IMR-90 (cell line): ENCODE measurements around the gene ZSCAN4. TPM values are rescaled to one million over a fixed set of nuclear protein-coding genes. Genes with fewer than 3 reads are reported as not detected.

Experiments
- ATAC-seq: fragments of 200-7000 bp; cut with Tn5 transposase; 2 replicates; pipeline ENCODE4 v1.9.1; 2020; ENCODE audit warnings: low read depth, mild to moderate bottlenecking, moderate library complexity
- BruUV-seq: library from RNA; stranded (reverse); fragments of 400-500 nt; replicated peaks from 2 replicates; lab custom pipeline; 2021; lab: Mats Ljungman, UMichigan
- CTCF ChIA-PET: fragments of 300-600 bp; formaldehyde crosslinking; extraction: SDS; loops from one replicate; lab custom pipeline; 2021; ENCODE audit warnings: antibody characterized with exemption; lab: Yijun Ruan, JAX
- POLR2A ChIA-PET: fragments of 300-600 bp; sonication (Branson Sonifier 250); formaldehyde crosslinking; loops from one replicate; lab custom pipeline; 2022; ENCODE audit warnings: antibody characterized with exemption; ENCODE audit not compliant: unreplicated experiment; lab: Charles Lee
- DNase-seq: peaks from one replicate; pipeline ENCODE4 v3.0.0; 2013
- H2AFZ ChIP-seq: replicated peaks from 2 replicates; pipeline ENCODE3; 2013; ENCODE audit warnings: low read length, mild to moderate bottlenecking; ENCODE audit not compliant: poor library complexity
- H2AK5ac ChIP-seq: 2 replicates; pipeline ENCODE4 v1.6.1; 2013; ENCODE audit warnings: low read depth, low read length, inconsistent platforms
- H2AK9ac ChIP-seq: replicated peaks from 2 replicates; pipeline ENCODE3; 2013; ENCODE audit warnings: mild to moderate bottlenecking, low read depth, low read length, moderate library complexity; ENCODE audit not compliant: poor library complexity
- H2BK120ac ChIP-seq: 2 replicates; pipeline ENCODE4 v1.6.1; 2013; ENCODE audit warnings: low read depth, low read length, inconsistent platforms
- H2BK15ac ChIP-seq: 3 replicates; pipeline ENCODE4 v1.6.1; 2013; ENCODE audit warnings: low read depth, low read length, inconsistent platforms
- H2BK20ac ChIP-seq: 2 replicates; pipeline ENCODE4 v1.6.1; 2013; ENCODE audit warnings: low read depth, mild to moderate bottlenecking, inconsistent platforms, low read length, moderate library complexity
- H2BK5ac ChIP-seq: 2 replicates; pipeline ENCODE4 v1.6.1; 2013; ENCODE audit warnings: mild to moderate bottlenecking, low read depth, low read length, inconsistent platforms; ENCODE audit not compliant: poor library complexity, severe bottlenecking
- H3K14ac ChIP-seq: replicated peaks from 2 replicates; pipeline ENCODE4 v1.6.1; 2013; ENCODE audit warnings: low read depth, low read length, inconsistent platforms
- H3K18ac ChIP-seq: 2 replicates; pipeline ENCODE4 v1.6.1; 2013; ENCODE audit warnings: low read depth, low read length, control low read depth
- H3K23ac ChIP-seq: 2 replicates; pipeline ENCODE4 v1.6.1; 2013; ENCODE audit warnings: low read depth, low read length, inconsistent platforms
- H3K27ac ChIP-seq: 2 replicates; pipeline ENCODE4 v1.5.1; 2013; ENCODE audit warnings: mild to moderate bottlenecking, control low read depth, low read length; ENCODE audit not compliant: insufficient read depth
- H3K27me3 ChIP-seq: 2 replicates; pipeline ENCODE4 v1.6.1; 2013; ENCODE audit warnings: low read length; ENCODE audit not compliant: control insufficient read depth, insufficient read depth
- H3K36me3 ChIP-seq: 2 replicates; pipeline ENCODE4 v1.6.1; 2013; ENCODE audit warnings: low read length, mixed read lengths; ENCODE audit not compliant: control insufficient read depth, insufficient read depth
- H3K4ac ChIP-seq: 2 replicates; pipeline ENCODE4 v1.6.1; 2013; ENCODE audit warnings: low read depth, low read length, inconsistent platforms
- H3K4me1 ChIP-seq: 2 replicates; pipeline ENCODE4 v1.6.1; 2013; ENCODE audit warnings: low read length, mixed read lengths; ENCODE audit not compliant: control insufficient read depth, insufficient read depth
- H3K4me2 ChIP-seq: 2 replicates; pipeline ENCODE4 v1.6.1; 2013; ENCODE audit warnings: low read depth, mild to moderate bottlenecking, control low read depth, low read length, moderate library complexity
- H3K4me3 ChIP-seq: 2 replicates; pipeline ENCODE4 v1.5.1; 2013; ENCODE audit warnings: low read depth, mild to moderate bottlenecking, control low read depth, low read length, moderate library complexity; ENCODE audit not compliant: insufficient read depth
- H3K56ac ChIP-seq: 2 replicates; pipeline ENCODE4 v1.6.1; 2013; ENCODE audit warnings: low read length, inconsistent platforms; ENCODE audit not compliant: insufficient read depth; ENCODE audit errors: extremely low read depth
- H3K79me1 ChIP-seq, 2 experiments: 2 replicates each; pipeline ENCODE4 v1.6.1; 2013; ENCODE audit warnings: low read length in 2 of 2, inconsistent platforms in 1 of 2, low read depth in 1 of 2
- H3K9ac ChIP-seq: 2 replicates; pipeline ENCODE4 v1.6.1; 2013; ENCODE audit warnings: low read depth, low read length, control low read depth
- H3K9me1 ChIP-seq: 2 replicates; pipeline ENCODE4 v1.6.1; 2013; ENCODE audit warnings: low read length, inconsistent platforms; ENCODE audit not compliant: insufficient read depth
- H3K9me3 ChIP-seq: 2 replicates; pipeline ENCODE4 v1.6.1; 2013; ENCODE audit warnings: low read length; ENCODE audit not compliant: control insufficient read depth, insufficient read depth
- H4K20me1 ChIP-seq: 2 replicates; pipeline ENCODE4 v1.6.1; 2013; ENCODE audit warnings: low read length, inconsistent platforms; ENCODE audit not compliant: insufficient read depth
- H4K5ac ChIP-seq: 2 replicates; pipeline ENCODE4 v1.6.1; 2013; ENCODE audit warnings: mild to moderate bottlenecking, low read depth, low read length, control low read depth
- H4K8ac ChIP-seq, 2 experiments: 2 replicates each; pipeline ENCODE4 v1.6.1; 2013; ENCODE audit warnings: low read depth in 2 of 2, low read length in 2 of 2, control low read depth in 1 of 2, inconsistent platforms in 1 of 2
- H4K91ac ChIP-seq: 2 replicates; pipeline ENCODE4 v1.6.1; 2013; ENCODE audit warnings: low read depth, low read length, inconsistent platforms; ENCODE audit not compliant: insufficient read depth
- BHLHE40 ChIP-seq: fragments of 150-350 bp; IDR thresholded peaks from 2 replicates; pipeline ENCODE4 v1.6.1; 2016; ENCODE audit warnings: mild to moderate bottlenecking, low read depth, low read length
- CEBPB ChIP-seq: IDR thresholded peaks from 2 replicates; pipeline ENCODE4 v1.6.1; 2012; ENCODE audit warnings: low read depth, low read length, improper control_type of control experiment
- CHD1 ChIP-seq: IDR thresholded peaks from 2 replicates; pipeline ENCODE4 v1.6.1; 2012; ENCODE audit warnings: low read depth, low read length, improper control_type of control experiment
- ELK1 ChIP-seq: fragments of 150-350 bp; IDR thresholded peaks from 2 replicates; pipeline ENCODE4 v1.6.1; 2016; ENCODE audit warnings: low read depth, mild to moderate bottlenecking, low read length, moderate library complexity, borderline replicate concordance
- FOS ChIP-seq: fragments of 150-350 bp; IDR thresholded peaks from 2 replicates; pipeline ENCODE4 v1.6.1; 2016; ENCODE audit warnings: low read depth, low read length
- MAFK ChIP-seq: IDR thresholded peaks from 2 replicates; pipeline ENCODE4 v1.6.1; 2012; ENCODE audit warnings: low read depth, low read length, improper control_type of control experiment
- MAZ ChIP-seq: IDR thresholded peaks from 2 replicates; pipeline ENCODE4 v1.6.1; 2012; ENCODE audit warnings: low read depth, mild to moderate bottlenecking, low read length, improper control_type of control experiment, moderate library complexity, borderline replicate concordance
- MXI1 ChIP-seq: IDR thresholded peaks from 2 replicates; pipeline ENCODE4 v1.6.1; 2012; ENCODE audit warnings: low read depth, mild to moderate bottlenecking, low read length, moderate library complexity, borderline replicate concordance
- NFE2L2 ChIP-seq: fragments of 150-350 bp; IDR thresholded peaks from 2 replicates; pipeline ENCODE4 v1.6.1; 2016; ENCODE audit warnings: low read depth, mild to moderate bottlenecking, low read length
- POLR2A ChIP-seq: IDR thresholded peaks from 2 replicates; pipeline ENCODE4 v1.6.1; 2012; ENCODE audit warnings: mild to moderate bottlenecking, low read depth, low read length
- RAD21 ChIP-seq: IDR thresholded peaks from 2 replicates; pipeline ENCODE4 v1.6.1; 2012; ENCODE audit warnings: low read length, improper control_type of control experiment
- RCOR1 ChIP-seq: IDR thresholded peaks from 2 replicates; pipeline ENCODE4 v1.6.1; 2012; ENCODE audit warnings: mild to moderate bottlenecking, low read length, improper control_type of control experiment; ENCODE audit not compliant: insufficient replicate concordance
- RFX5 ChIP-seq: IDR thresholded peaks from 2 replicates; pipeline ENCODE4 v1.8.0; 2012; ENCODE audit warnings: low read depth, mild to moderate bottlenecking, low read length, moderate library complexity
- SMC3 ChIP-seq: fragments of 150-350 bp; IDR thresholded peaks from 2 replicates; pipeline ENCODE4 v1.6.1; 2016; ENCODE audit warnings: low read depth, mild to moderate bottlenecking, antibody characterized with exemption, low read length, moderate library complexity
- USF2 ChIP-seq: fragments of 150-350 bp; IDR thresholded peaks from 2 replicates; pipeline ENCODE4 v1.6.1; 2017; ENCODE audit warnings: mild to moderate bottlenecking, antibody characterized with exemption, low read length, low read depth
- WGBS, 2 experiments: methylation state at CpG; one replicate each; pipeline versions ENCODE4 v1.1.5 to v1.1.7; 2013; ENCODE audit warnings: missing lambda C conversion rate in 2 of 2; ENCODE audit not compliant: insufficient read length in 1 of 2; ENCODE audit errors: extremely low coverage in 2 of 2; 5-methylcytosine and 5-hydroxymethylcytosine counted together
- dilution Hi-C: fragments of 300-500 bp; cut with HindIII; formaldehyde crosslinking; loops from one replicate; pipeline ENCODE4 v1.14.3; 2018; ENCODE audit warnings: low sequenced_read_pairs; ENCODE audit not compliant: unreplicated experiment
- in situ Hi-C: fragments of 300-500 bp; cut with MboI; formaldehyde crosslinking; loops from 3 replicates; pipeline ENCODE4 v1.14.3; 2019; ENCODE audit warnings: low sequenced_read_pairs, inconsistent platforms, mixed read lengths
- intact Hi-C: fragments of 100-400 bp; cut with micrococcal nuclease; formaldehyde crosslinking; loops from 2 replicates; pipeline ENCODE4 v1.10.0; 2022
- polyA plus RNA-seq, 3 experiments: library from polyadenylated mRNA; depleted of rRNA; stranded (reverse); fragments of >200 nt; gene quantifications; 2 replicates each; pipeline ENCODE4 v1.2.3, GENCODE V29; 2012; ENCODE audit warnings: low replicate concordance in 1 of 3
- total RNA-seq: library from RNA; depleted of rRNA; stranded (reverse); fragments of >200 nt; gene quantifications from 2 replicates; pipeline ENCODE4 v1.2.3, GENCODE V29; 2012
- TF ChIP-seq, protein P1 (sequence below): conservative IDR thresholded peaks from 2 replicates; pipeline ENCODE4 v1.5.1; 2012; ENCODE audit warnings: mild to moderate bottlenecking, low read depth, low read length, improper control_type of control experiment

The ZSCAN4 gene
- total and polyA plus RNA-seq, 2 of the 4 experiments (the other 2 are of a cell fraction), result not detected

GRCh38 chr19:57637379-57637778 is 31.4 kb upstream of the ZSCAN4 start:
- Histone ChIP-seq H4K8ac (no peak overlapping the region), H4K91ac (no peak overlapping the region), H3K4me3 (no peak overlapping the region), H3K23ac (no peak overlapping the region), H3K4ac (no peak overlapping the region), H3K9ac (no peak overlapping the region), H4K5ac (no peak overlapping the region), H2BK20ac (no peak overlapping the region), H3K27me3 (no peaks in the 10 kb centered on the region), H2AK9ac (no peak overlapping the region), H2BK120ac (no peak overlapping the region), H3K9me1 (peaks cover 12% of the 10 kb centered on the region; the same call in 1 of the 2 replicates), H3K9me3 (peaks cover 36% of the 10 kb centered on the region), H2BK15ac (no peak overlapping the region), H3K4me1 (peaks cover 4% of the 10 kb centered on the region), H3K27ac (no peak overlapping the region), H3K56ac (no peak overlapping the region), H2AK5ac (no peak overlapping the region), H2BK5ac (no peak overlapping the region), H3K4me2 (no peak overlapping the region), H4K20me1 (no peaks in the 10 kb centered on the region), H3K14ac (no peak overlapping the region), H3K36me3 (peaks cover 40% of the 10 kb centered on the region), H3K18ac (no peak overlapping the region), H2AFZ (no peak overlapping the region), H3K79me1 (peaks cover 10 to 21% of the 10 kb centered on the region in 2 experiments)
- ChIA-PET POLR2A (no interaction called here), CTCF (interaction anchor here (0.6 kb wide), 2 partner anchors 26 to 72 kb away, joined by 3 to 5 read pairs; partner anchors contain the start of gene ZNF154)
- intact Hi-C loops (no loop called here), dilution Hi-C loops (no loop called here), in situ Hi-C loops (no loop called here)
- WGBS, 2 experiments, result no CpG with 5 or more reads among the region's 4 CpGs
- DNase-seq, result no peak
- no peak for ATAC-seq
- TF ChIP-seq RCOR1 (no peak), RAD21 (no peak), FOS (no peak), MAZ (no peak), MAFK (no peak), MXI1 (no peak), USF2 (no peak), CHD1 (no peak), POLR2A (no peak), RFX5 (no peak), CEBPB (no peak), ELK1 (no peak), NFE2L2 (no peak), BHLHE40 (no peak), SMC3 (no peak)
- TF ChIP-seq, protein P1, sequence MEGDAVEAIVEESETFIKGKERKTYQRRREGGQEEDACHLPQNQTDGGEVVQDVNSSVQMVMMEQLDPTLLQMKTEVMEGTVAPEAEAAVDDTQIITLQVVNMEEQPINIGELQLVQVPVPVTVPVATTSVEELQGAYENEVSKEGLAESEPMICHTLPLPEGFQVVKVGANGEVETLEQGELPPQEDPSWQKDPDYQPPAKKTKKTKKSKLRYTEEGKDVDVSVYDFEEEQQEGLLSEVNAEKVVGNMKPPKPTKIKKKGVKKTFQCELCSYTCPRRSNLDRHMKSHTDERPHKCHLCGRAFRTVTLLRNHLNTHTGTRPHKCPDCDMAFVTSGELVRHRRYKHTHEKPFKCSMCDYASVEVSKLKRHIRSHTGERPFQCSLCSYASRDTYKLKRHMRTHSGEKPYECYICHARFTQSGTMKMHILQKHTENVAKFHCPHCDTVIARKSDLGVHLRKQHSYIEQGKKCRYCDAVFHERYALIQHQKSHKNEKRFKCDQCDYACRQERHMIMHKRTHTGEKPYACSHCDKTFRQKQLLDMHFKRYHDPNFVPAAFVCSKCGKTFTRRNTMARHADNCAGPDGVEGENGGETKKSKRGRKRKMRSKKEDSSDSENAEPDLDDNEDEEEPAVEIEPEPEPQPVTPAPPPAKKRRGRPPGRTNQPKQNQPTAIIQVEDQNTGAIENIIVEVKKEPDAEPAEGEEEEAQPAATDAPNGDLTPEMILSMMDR, result no peak
- BruUV-seq, result no TSS peak
